ENCODE measurements around the gene TIMM44. TPM values are rescaled to one million over a fixed set of nuclear protein-coding genes. Genes with fewer than 3 reads are reported as not detected.
A peak's percentile ranks its signal among the peaks of the same experiment; 100 is the strongest.

TIMM44 gene
- polyA plus RNA-seq, 1 donor (not counting 4 experiments of a cell fraction or from before 2014, with no cell fraction given): 34.8 TPM

GRCh38 chr19:7888826-7889217 is 54.6 kb downstream of the TIMM44 start:
- Histone ChIP-seq H2AFZ (ENCODE audit: control insufficient read depth, low read length) (peak overlapping the region; percentile 82), H3K9ac (ENCODE audit: control insufficient read depth, extremely low read depth, insufficient read depth, low read length) (peak overlapping the region; percentile 88), H3K79me2 (ENCODE audit: control insufficient read depth, insufficient read depth, low read length) (peaks cover 14% of the 10 kb centered on the region), H3K9me1 (ENCODE audit: control insufficient read depth, extremely low read depth, insufficient read depth, low read length) (no peaks in the 10 kb centered on the region), H3K27ac (ENCODE audit: control insufficient read depth, insufficient read depth, low read length) (peak overlapping the region; percentile 71), H3K4me1 (ENCODE audit: control insufficient read depth, extremely low read depth, insufficient read depth, low read length) (peaks cover 11% of the 10 kb centered on the region), H3K9me3 (ENCODE audit: control insufficient read depth, low read depth, low read length) (no peaks in the 10 kb centered on the region), H3K27me3 (ENCODE audit: control insufficient read depth, extremely low read depth, insufficient read depth, low read length) (no peaks in the 10 kb centered on the region), H4K20me1 (ENCODE audit: control insufficient read depth, extremely low read depth, insufficient read depth, low read length) (no peaks in the 10 kb centered on the region), H3K4me3 (ENCODE audit: control insufficient read depth in 2 of 3, extremely low read depth in 1 of 3, insufficient read depth in 2 of 3, low read depth in 1 of 3, low read length in 3 of 3) (peak overlapping the region; percentile 83 to 92 (median 91)), H3K4me2 (ENCODE audit: control insufficient read depth, extremely low read depth, insufficient read depth, low read depth, low read length) (peak overlapping the region; percentile 98), H3K36me3 (ENCODE audit: control insufficient read depth in 2 of 2, extremely low read depth in 1 of 2, insufficient read depth in 2 of 2, low read length in 2 of 2) (peaks cover 2 to 3% of the 10 kb centered on the region in 2 experiments)
- FAIRE-seq: no peak
- TF ChIP-seq CTCF (optimal IDR thresholded peaks at IDR 0.05 in 1 of 3, IDR thresholded peaks at IDR 0.05 in 1 of 3, conservative IDR thresholded peaks at IDR 0.05 in 1 of 3; ENCODE audit: extremely low read depth in 1 of 3, insufficient read depth in 2 of 3, low read length in 3 of 3) (no peak), EZH2 (IDR thresholded peaks at IDR 0.05; ENCODE audit: low read length) (no peak)
- dilution Hi-C loops (cut with MboI; ENCODE audit: extremely low pct_ligation_motif_present, low sequenced_read_pairs): no loop called here
- DNase-seq (ENCODE audit: low read depth, low spot score): no peak

GRCh38 chr19:7888145-7888825 is 55.2 kb downstream of the TIMM44 start, which contains the start of gene LRRC8E:
Gene LRRC8E (plus strand): TSS chr19:7888510. CDS start chr19:7895604, 7,094 bp downstream.
- TF ChIP-seq CTCF (optimal IDR thresholded peaks at IDR 0.05 in 1 of 3, IDR thresholded peaks at IDR 0.05 in 1 of 3, conservative IDR thresholded peaks at IDR 0.05 in 1 of 3; ENCODE audit: extremely low read depth in 1 of 3, insufficient read depth in 2 of 3, low read length in 3 of 3) (no peak), EZH2 (IDR thresholded peaks at IDR 0.05; ENCODE audit: low read length) (no peak)
- no peak for DNase-seq (ENCODE audit: low read depth, low spot score)
- peak within 1 kb of the TSS; percentile 71 for H3K27ac ChIP-seq (ENCODE audit: control insufficient read depth, insufficient read depth, low read length)
- no peaks in the 10 kb centered on the region for H4K20me1 ChIP-seq (ENCODE audit: control insufficient read depth, extremely low read depth, insufficient read depth, low read length)
- H2AFZ ChIP-seq (ENCODE audit: control insufficient read depth, low read length): peak within 1 kb of the TSS; percentile 82
- no peak for FAIRE-seq
- peaks cover 0 to 2% of the 10 kb centered on the region in 2 experiments for H3K36me3 ChIP-seq (ENCODE audit: control insufficient read depth in 2 of 2, extremely low read depth in 1 of 2, insufficient read depth in 2 of 2, low read length in 2 of 2)
- H3K4me2 ChIP-seq (ENCODE audit: control insufficient read depth, extremely low read depth, insufficient read depth, low read depth, low read length): peak within 1 kb of the TSS; percentile 98
- H3K9me3 ChIP-seq (ENCODE audit: control insufficient read depth, low read depth, low read length): no peaks in the 10 kb centered on the region
- H3K9me1 ChIP-seq (ENCODE audit: control insufficient read depth, extremely low read depth, insufficient read depth, low read length): no peaks in the 10 kb centered on the region
- dilution Hi-C loops (cut with MboI; ENCODE audit: extremely low pct_ligation_motif_present, low sequenced_read_pairs): no loop called here
- peak within 1 kb of the TSS; percentile 88 for H3K9ac ChIP-seq (ENCODE audit: control insufficient read depth, extremely low read depth, insufficient read depth, low read length)
- H3K4me3 ChIP-seq (ENCODE audit: control insufficient read depth in 2 of 3, extremely low read depth in 1 of 3, insufficient read depth in 2 of 3, low read depth in 1 of 3, low read length in 3 of 3): peak within 1 kb of the TSS; percentile 83 to 92 (median 91)
- H3K27me3 ChIP-seq (ENCODE audit: control insufficient read depth, extremely low read depth, insufficient read depth, low read length): no peaks in the 10 kb centered on the region
- H3K4me1 ChIP-seq (ENCODE audit: control insufficient read depth, extremely low read depth, insufficient read depth, low read length): peaks cover 10% of the 10 kb centered on the region
- H3K79me2 ChIP-seq (ENCODE audit: control insufficient read depth, insufficient read depth, low read length): peaks cover 14% of the 10 kb centered on the region
